Stimulated activated CD4-positive, alpha-beta T cell treated with anti-CD3 and anti-CD28 coated beads, Interleukin-12 subunit alpha, Interleukin-12 subunit beta, amount 100 ng/mL, for 48 hours (primary cell): ENCODE results near the gene RPS19.
A peak's percentile ranks its signal among the peaks of the same experiment; 100 is the strongest.

ENCODE experiments used
- DNase-seq, 3 donors: peaks; one replicate each; pipeline ENCODE4 v3.0.0-alpha.2; 2020; ENCODE audit warnings: low read depth in 2 of 3, low spot score in 1 of 3

The RPS19 gene

GRCh38 chr19:41859618-41860418, at the start of gene RPS19:
RPS19 (plus strand) TSS chr19:41860255; CDS start chr19:41860775, 520 bp downstream.
- peak; percentile 96 to 98 (median 96) for DNase-seq

GRCh38 chr19:41810301-41810700, 49.8 kb upstream of the RPS19 start:
- no peak for DNase-seq

GRCh38 chr19:41811036-41811435, 49.0 kb upstream of the RPS19 start:
- no peak for DNase-seq

GRCh38 chr19:41811981-41812380, 48.1 kb upstream of the RPS19 start:
- no peak for DNase-seq

- no peak for DNase-seq
Observed at GRCh38 chr19:41813911-41814310, 46.1 kb upstream of the RPS19 start.

- no peak for DNase-seq
Observed at GRCh38 chr19:41815301-41815700, 44.8 kb upstream of the RPS19 start.

- DNase-seq = no peak
Observed at GRCh38 chr19:41816761-41817160, 43.3 kb upstream of the RPS19 start.

GRCh38 chr19:41821003-41821735, 38.9 kb upstream of the RPS19 start:
- peak in 2 of 3 donors; percentile 24 to 64 for DNase-seq

- no peak for DNase-seq
Observed at GRCh38 chr19:41837981-41838708, 21.9 kb upstream of the RPS19 start.

GRCh38 chr19:41839211-41839610, 20.8 kb upstream of the RPS19 start:
- no peak for DNase-seq

GRCh38 chr19:41843371-41843770, 16.7 kb upstream of the RPS19 start:
- no peak for DNase-seq

- DNase-seq = no peak
Observed at GRCh38 chr19:41844601-41845000, 15.5 kb upstream of the RPS19 start, which contains the start of gene LYPD4. LYPD4 (minus strand) TSS chr19:41844683; CDS start chr19:41839285, 5,398 bp downstream.

- DNase-seq = no peak
Observed at GRCh38 chr19:41845001-41845050, 15.2 kb upstream of the RPS19 start, which contains the start of gene DMRTC2. DMRTC2 (plus strand) TSS chr19:41845042; CDS start chr19:41847429, 2,387 bp downstream.

GRCh38 chr19:41845051-41845590, 14.9 kb upstream of the RPS19 start:
- no peak for DNase-seq

- no peak for DNase-seq
Observed at GRCh38 chr19:41847351-41848105, 12.5 kb upstream of the RPS19 start.

GRCh38 chr19:41848666-41849065, 11.4 kb upstream of the RPS19 start:
- DNase-seq = no peak

- no peak for DNase-seq
Observed at GRCh38 chr19:41849067-41849466, 11.0 kb upstream of the RPS19 start.

GRCh38 chr19:41850381-41850780, 9.7 kb upstream of the RPS19 start:
- no peak for DNase-seq

GRCh38 chr19:41851456-41851855, 8.6 kb upstream of the RPS19 start:
- no peak for DNase-seq

GRCh38 chr19:41853344-41853743, 6.7 kb upstream of the RPS19 start:
- DNase-seq = no peak

GRCh38 chr19:41853768-41854167, 6.3 kb upstream of the RPS19 start:
- no peak for DNase-seq
